ENCODE results near the gene FOSL2.

DNA sequence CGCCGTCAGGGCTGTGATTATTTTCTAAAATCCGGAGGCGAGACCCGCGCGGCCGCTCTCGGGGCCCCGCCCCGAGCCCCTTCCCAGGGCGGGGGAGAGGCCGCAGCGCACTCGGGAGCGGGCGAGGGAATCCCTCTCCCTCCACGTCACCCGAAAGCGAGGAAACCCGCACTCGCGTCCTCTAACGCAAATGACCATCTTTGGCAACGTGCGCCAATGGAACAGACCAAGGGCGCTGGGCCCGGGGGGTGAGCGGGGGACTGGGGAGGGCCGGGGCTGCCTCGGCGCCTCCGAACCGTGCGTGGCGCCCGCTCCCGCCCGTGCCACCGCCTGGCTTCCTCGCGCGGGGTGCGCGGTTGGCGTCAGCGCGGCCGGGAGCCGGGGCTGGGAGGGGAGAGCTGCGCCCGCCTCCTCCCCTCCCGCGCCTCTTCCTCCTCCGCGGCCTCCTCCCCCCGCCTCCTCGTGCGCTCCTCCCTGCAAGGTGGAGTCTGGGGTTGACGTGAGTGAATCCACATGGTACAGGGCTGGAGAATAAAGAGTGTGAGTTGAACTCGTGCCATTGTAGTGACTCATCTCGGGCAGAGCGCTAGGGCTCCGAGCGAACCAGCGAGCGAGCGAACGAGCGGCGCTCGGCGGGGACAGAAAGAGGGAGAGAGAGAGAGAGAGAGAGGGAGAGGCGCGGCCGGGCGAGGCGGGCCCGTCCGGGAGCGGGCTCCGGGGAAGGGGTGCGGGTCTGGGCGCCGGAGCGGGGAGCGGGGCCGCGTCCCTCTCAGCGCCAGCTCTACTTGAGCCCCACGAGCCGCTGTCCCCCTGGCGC is at the start of gene FOSL2:
- TF ChIP-seq, protein P1, sequence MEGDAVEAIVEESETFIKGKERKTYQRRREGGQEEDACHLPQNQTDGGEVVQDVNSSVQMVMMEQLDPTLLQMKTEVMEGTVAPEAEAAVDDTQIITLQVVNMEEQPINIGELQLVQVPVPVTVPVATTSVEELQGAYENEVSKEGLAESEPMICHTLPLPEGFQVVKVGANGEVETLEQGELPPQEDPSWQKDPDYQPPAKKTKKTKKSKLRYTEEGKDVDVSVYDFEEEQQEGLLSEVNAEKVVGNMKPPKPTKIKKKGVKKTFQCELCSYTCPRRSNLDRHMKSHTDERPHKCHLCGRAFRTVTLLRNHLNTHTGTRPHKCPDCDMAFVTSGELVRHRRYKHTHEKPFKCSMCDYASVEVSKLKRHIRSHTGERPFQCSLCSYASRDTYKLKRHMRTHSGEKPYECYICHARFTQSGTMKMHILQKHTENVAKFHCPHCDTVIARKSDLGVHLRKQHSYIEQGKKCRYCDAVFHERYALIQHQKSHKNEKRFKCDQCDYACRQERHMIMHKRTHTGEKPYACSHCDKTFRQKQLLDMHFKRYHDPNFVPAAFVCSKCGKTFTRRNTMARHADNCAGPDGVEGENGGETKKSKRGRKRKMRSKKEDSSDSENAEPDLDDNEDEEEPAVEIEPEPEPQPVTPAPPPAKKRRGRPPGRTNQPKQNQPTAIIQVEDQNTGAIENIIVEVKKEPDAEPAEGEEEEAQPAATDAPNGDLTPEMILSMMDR (conservative IDR thresholded peaks at IDR 0.05; ENCODE audit: low read length) = no peak
- TF ChIP-seq EZH2phosphoT487 (IDR thresholded peaks at IDR 0.05; ENCODE audit: borderline replicate concordance, low read depth, low read length) = no peak
